HFFc6 (cell line): ENCODE data around the gene SIVA1. TPM values are rescaled to one million over a fixed set of nuclear protein-coding genes. Genes with fewer than 3 reads are reported as not detected.

ENCODE experiments used
- DNase-seq: peaks from one replicate; pipeline ENCODE4 v3.0.0-alpha.2; 2018
- H3K27ac Mint-ChIP-seq: 2 replicates; pipeline ENCODE4 v1.8.0; 2020; ENCODE audit warnings: mild to moderate bottlenecking, mixed read lengths
- H3K27me3 Mint-ChIP-seq: 2 replicates; pipeline ENCODE4 v1.8.0; 2021; ENCODE audit warnings: mild to moderate bottlenecking, moderate library complexity, mixed read lengths; ENCODE audit not compliant: insufficient read depth
- H3K36me3 Mint-ChIP-seq: 2 replicates; pipeline ENCODE4 v1.8.0; 2021; ENCODE audit warnings: low read depth, mixed read lengths
- H3K4me1 Mint-ChIP-seq: 2 replicates; pipeline ENCODE4 v1.8.0; 2020; ENCODE audit warnings: low read depth, mixed read lengths
- H3K4me3 Mint-ChIP-seq: 2 replicates; pipeline ENCODE4 v1.8.0; 2020; ENCODE audit warnings: mild to moderate bottlenecking, moderate library complexity, mixed read lengths
- H3K9me3 Mint-ChIP-seq: 2 replicates; pipeline ENCODE4 v1.8.0; 2020; ENCODE audit warnings: mild to moderate bottlenecking, mixed read lengths
- CTCF ChIP-seq: fragments of 200-600 bp; sonication (generic); IDR thresholded peaks from 2 replicates; pipeline ENCODE4 v1.5.0; 2021; ENCODE audit warnings: antibody characterized with exemption, mild to moderate bottlenecking
- total RNA-seq, 6 experiments: library from RNA; stranded (reverse); fragmentation: NEBNext Ultra II Directional; extraction: Animal tissue kit (Norgen Biotek cat#: 25700); gene quantifications; 2 replicates in 1 of 6; 3 replicates in 5 of 6; pipeline ENCODE4 v1.2.3, GENCODE V29; 2021

Gene SIVA1
- total RNA-seq, 6 experiments from 2014 or later = 78.3 to 95.8 (median 82.5) TPM

GRCh38 chr14:104757238-104757585, 4.3 kb downstream of the SIVA1 start:
- Mint-ChIP-seq H3K4me1 (peaks cover 19% of the 10 kb centered on the region), H3K36me3 (peaks cover 9% of the 10 kb centered on the region), H3K9me3 (no peaks in the 10 kb centered on the region), H3K4me3 (no peak overlapping the region), H3K27ac (no peak overlapping the region), H3K27me3 (no peaks in the 10 kb centered on the region)
- DNase-seq = no peak
- no peak for TF ChIP-seq CTCF

- DNase-seq = no peak
- Mint-ChIP-seq H3K9me3 (no peaks in the 10 kb centered on the region), H3K36me3 (peaks cover 11% of the 10 kb centered on the region), H3K27me3 (no peaks in the 10 kb centered on the region), H3K4me3 (no peak overlapping the region), H3K4me1 (peaks cover 19% of the 10 kb centered on the region), H3K27ac (no peak overlapping the region)
- TF ChIP-seq CTCF = no peak
These were observed 4.9 kb downstream of the SIVA1 start for GRCh38 chr14:104757681-104758392.

GRCh38 chr14:104758981-104759969, 6.3 kb downstream of the SIVA1 start:
- no peak for DNase-seq
- no peak for TF ChIP-seq CTCF
- H3K27ac Mint-ChIP-seq = no peak overlapping the region

DNA sequence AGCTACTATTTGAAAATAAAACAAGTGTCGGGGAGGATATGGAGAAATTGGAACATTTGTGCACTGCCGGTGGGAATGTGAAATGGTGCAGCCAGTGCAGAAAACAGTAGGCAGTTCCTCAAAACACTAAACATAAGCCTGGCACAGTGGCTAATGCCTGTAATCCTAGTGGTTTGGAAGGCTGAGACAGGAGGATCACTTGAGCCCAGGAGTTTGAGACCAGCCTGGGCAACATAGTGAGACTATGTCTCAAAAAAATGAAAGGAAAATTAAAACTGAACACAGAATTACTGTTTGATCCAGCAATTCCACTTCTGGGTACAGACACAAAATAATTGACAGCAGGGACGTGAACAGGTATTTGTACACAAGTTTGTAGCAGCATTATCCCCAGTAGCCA, 12.6 kb downstream of the SIVA1 start:
- Mint-ChIP-seq H3K27me3 (no peaks in the 10 kb centered on the region; the same call in 1 of the 2 replicates), H3K27ac (no peak overlapping the region), H3K4me3 (no peak overlapping the region), H3K4me1 (peaks cover 8% of the 10 kb centered on the region; the same call in 1 of the 2 replicates), H3K9me3 (no peaks in the 10 kb centered on the region), H3K36me3 (peaks cover 17% of the 10 kb centered on the region)
- no peak for DNase-seq
- no peak for TF ChIP-seq CTCF

More at GRCh38 chr14:104758981-104759969, 6.3 kb downstream of the SIVA1 start:
- no peaks in the 10 kb centered on the region for H3K27me3 Mint-ChIP-seq
- peaks cover 11% of the 10 kb centered on the region for H3K4me1 Mint-ChIP-seq
- H3K9me3 Mint-ChIP-seq = no peaks in the 10 kb centered on the region
- no peak overlapping the region for H3K4me3 Mint-ChIP-seq
- peaks cover 11% of the 10 kb centered on the region for H3K36me3 Mint-ChIP-seq

DNA sequence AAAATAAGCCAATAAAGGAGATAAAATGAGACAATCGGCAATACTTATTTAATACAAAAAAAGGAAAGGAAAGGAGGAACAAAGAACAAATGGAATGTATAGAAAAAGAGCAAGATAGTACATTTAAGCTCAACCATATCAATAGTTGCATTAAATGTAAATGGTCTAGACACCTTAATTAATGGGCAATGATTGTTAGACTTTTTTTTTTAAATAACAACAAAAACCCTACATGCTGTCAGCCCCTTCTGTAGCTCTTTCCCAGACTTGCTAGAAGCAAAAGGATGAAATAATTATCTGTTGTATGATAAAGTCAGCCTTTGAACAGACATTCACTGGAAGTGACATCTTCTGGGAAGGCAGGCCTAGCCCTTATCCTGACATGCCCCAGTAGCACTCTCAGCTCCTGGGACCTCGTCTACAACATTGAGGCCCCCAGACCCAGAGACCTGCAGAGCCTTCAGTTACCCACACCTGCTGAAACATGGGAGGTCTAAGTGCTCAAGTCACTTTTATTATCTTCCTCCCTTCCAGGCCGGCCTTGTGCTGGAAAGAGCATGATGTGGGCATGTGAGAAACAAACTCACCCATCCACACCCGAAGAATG, 13.4 kb downstream of the SIVA1 start:
- Mint-ChIP-seq H3K27ac (no peak overlapping the region), H3K36me3 (peaks cover 22% of the 10 kb centered on the region), H3K4me3 (no peak overlapping the region), H3K9me3 (no peaks in the 10 kb centered on the region), H3K27me3 (no peaks in the 10 kb centered on the region; the same call in 1 of the 2 replicates), H3K4me1 (peaks cover 8% of the 10 kb centered on the region; the same call in 1 of the 2 replicates)
- no peak for TF ChIP-seq CTCF
- no peak for DNase-seq
